C1 segment of cervical spinal cord (tissue), 14 donors: ENCODE results near the gene C1QL4.
A peak's percentile ranks its signal among the peaks of the same experiment; 100 is the strongest.
"Not testable (repeated sequence)": the region's sequence is repeated elsewhere in the genome, so short reads cannot be mapped to it uniquely, and the experiment has no call there.

Source experiments
- DNase-seq, 14 donors: peaks; one replicate each; lab custom pipeline; 2025; lab: John Stamatoyannopoulos, UW

C1QL4 gene

DNA sequence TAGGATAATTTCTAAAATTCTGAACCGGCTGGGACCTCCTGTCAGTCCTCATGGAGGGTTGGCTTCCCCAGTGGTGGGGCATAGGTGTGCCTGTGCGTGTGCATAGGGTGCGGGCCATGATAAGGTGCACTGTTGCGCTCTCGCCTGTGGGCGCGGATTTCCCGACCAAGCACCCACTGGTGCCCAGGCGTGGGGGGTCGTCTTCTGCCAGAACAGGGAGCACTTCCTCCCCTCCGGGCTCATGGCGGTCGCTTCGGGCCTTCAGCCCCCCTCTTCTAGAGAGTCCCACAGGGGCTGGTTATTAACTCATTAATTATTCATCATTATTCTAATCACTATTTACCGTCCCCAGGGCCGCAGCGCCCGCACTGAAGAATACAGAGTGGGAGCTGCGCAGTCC, 2.8 kb downstream of the C1QL4 start:
- DNase-seq: no peak

DNA sequence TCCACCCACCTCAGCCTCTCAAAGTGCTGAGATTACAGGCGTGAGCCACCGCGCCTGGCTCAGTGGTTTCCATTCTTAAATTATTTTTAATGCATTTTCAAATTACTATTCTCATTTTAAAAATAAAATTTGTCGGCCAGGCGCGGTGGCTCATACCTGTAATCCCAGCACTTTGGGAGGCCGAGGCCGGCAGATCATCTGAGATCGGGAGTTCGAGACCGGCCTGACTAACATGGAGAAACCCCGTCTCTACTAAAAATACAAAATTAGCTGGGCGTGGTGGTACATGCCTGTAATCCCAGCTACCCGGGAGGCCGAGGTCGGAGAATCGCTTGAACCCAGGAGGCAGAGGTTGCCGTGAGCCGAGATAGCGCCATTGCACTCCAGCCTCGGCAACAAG, 3.2 kb downstream of the C1QL4 start:
- DNase-seq: not testable (repeated sequence)

- DNase-seq: no peak
Measured at GRCh38 chr12:49332891-49333371, 4.1 kb downstream of the C1QL4 start.

DNA sequence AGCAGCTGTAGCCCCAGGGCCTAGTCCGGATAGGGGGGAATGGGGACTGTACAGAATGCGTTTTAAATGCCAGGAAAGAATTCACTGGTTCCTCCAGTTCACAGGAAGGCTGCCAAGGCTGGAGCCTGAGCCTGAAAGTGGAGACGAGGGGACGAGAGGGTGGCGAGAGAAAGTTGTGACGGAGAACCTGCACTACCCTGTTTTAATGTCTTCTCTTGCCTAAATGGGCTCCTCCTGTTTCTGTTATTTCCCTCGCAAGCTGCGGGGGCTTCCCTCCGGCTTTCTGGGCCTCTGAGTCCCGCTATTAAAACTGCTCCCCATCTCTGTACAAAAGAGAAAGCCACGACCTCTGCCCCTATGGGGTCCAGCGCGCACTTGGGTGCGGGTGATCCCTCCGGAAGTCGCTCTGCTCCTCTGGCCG, 4.5 kb downstream of the C1QL4 start:
- DNase-seq: no peak

DNA sequence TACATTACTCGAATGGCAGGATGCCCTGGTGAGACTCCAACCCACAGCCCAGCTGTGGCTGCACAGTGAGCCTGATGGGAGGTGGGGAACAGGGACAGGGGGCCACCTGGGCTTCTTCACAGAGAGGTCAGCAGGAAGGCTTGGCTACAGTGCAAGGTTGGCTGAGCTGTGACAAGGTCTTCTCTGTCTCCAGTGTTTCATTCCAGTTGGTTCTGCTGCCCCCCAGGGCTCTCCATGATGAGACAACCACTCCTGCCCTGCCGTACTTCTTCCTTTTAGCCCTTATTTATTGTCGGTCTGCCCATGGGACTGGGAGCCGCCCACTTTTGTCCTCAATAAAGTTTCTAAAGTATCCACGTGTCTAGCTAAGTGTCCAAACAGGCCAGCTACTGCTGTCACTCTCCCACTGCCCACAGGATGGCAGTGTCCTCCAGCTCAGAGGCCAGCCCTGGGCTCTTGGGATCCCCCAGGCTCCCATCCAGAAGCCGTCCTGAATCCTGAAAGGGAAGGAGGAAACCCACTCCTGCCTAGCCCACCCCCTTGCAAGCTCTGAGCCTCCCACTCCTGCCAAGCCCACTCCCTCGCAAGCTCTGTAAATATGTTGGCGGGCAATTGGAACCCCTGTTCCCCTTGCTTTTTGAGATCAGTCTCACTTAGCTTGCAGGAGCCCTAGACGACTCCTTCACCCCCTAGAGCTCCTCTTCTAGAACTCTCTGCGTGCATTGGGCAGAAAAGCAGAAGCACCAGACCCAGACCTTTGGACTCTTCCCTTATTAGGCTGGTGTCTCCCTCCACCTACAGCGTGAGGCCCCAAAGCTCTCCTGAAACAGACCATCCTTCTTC, 5.4 kb downstream of the C1QL4 start:
- DNase-seq: peak in 10 of 14 donors; percentile 13 to 65 (median 39)

DNA sequence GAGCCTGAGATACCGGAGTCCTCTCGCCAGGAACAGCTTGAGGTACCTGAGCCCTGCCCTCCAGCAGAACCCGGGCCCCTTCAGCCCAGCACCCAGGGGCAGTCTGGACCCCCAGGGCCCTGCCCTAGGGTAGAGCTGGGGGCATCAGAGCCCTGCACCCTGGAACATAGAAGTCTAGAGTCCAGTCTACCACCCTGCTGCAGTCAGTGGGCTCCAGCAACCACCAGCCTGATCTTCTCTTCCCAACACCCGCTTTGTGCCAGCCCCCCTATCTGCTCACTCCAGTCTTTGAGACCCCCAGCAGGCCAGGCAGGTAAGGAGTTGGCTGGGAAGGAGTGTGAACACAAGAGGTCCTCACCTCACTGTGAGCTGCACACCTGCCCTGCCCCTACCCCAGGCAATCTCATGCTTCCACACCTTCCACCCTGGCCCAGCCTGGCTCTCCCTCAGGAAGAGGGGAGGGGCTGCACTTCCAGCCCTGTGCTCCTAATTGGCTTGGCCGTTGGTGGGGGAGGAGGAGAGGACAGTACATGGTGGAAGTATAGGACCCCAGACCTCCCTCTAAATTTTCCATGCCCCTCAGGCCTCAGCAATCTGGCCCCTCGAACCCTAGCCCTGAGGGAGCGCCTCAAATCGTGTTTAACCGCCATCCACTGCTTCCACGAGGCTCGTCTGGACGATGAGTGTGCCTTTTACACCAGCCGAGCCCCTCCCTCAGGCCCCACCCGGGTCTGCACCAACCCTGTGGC, 6.2 kb downstream of the C1QL4 start:
- no peak for DNase-seq

GRCh38 chr12:49330032-49330619, 6.9 kb downstream of the C1QL4 start:
- no peak for DNase-seq

GRCh38 chr12:49328816-49329215, 8.2 kb downstream of the C1QL4 start:
- no peak for DNase-seq

DNA sequence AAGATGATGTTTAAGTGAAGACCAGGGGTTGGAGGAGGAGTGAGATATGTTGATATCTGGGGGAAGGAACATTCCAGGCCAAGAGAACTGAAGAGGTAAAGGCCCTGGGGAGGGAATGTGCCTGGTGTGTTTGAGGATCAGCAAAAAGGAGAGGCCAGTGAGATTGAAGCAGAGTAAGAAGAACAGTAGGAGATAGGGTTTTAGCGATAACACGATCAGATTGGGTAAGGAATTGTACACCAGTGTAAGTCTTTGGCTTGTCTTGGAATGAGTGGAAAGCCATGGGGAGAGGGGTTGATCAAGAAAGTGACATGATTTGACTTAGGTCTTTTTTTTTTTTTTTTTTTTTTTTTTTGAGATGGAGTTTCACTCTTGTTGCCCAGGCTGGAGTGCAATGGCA, 9.1 kb downstream of the C1QL4 start:
- no peak for DNase-seq

DNA sequence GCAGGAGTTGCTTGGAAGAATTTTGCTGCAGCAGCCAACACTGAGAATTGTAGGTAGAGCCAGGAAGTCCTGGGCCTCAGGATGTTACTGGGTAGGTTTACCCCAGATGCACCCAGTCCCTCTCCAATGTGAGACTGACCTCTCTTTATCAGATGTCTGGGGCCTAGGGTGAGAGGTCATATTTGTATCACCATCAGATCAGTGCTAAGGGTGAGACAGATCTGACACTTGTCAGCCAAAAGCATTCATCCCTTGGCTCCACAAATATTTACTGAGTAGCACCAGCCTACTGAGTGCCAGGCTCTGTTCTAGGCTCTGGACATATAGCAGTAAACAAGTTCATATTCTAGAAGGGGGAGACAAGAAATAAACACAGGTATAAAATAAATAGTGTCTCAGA, 9.6 kb downstream of the C1QL4 start:
- DNase-seq: no peak

- DNase-seq: no peak
Measured at GRCh38 chr12:49325606-49326005, 11.4 kb downstream of the C1QL4 start.

- DNase-seq: no peak
Measured at GRCh38 chr12:49323524-49324097, 13.4 kb downstream of the C1QL4 start.

GRCh38 chr12:49322708-49323523, 14.1 kb downstream of the C1QL4 start, which contains the start of gene TROAP:
TROAP (plus strand) TSS chr12:49323255; CDS start chr12:49323609, 354 bp downstream.
- DNase-seq: peak; percentile 74 to 98 (median 96)

GRCh38 chr12:49322367-49322707, 14.7 kb downstream of the C1QL4 start:
- no peak for DNase-seq

DNA sequence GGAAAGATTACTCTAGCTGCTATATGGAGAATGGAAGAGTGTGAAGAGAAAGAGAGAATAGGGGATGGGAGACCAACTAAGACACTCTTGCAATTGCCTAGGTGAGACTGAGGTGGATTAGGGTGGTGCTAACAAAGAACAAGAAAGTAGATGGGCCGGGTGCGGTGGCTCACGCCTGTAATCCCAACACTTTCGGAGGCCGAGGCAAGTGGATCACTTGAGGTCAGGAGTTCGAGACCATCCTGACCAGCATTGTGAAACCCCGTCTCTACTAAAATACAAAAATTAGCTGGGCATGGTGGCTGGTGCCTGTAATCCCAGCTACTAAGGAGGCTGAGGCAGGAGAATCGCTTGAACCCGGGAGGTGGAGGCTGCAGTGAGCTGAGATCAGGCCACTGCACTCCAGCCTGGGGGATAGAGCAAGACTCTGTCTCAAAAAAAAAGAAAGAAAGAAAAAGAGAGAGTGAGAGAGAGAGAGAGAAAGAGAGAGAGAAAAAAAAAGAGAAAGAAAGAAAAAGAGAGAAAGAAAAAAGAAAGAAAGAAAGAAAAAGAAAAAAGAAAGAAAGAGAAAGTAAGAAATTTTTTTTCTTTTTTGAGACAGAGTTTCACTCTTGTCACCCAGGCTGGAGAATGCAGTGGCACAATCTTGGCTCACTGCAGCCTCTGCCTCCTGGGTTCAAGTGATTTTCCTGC, 16.4 kb downstream of the C1QL4 start:
- not testable (repeated sequence) for DNase-seq

DNA sequence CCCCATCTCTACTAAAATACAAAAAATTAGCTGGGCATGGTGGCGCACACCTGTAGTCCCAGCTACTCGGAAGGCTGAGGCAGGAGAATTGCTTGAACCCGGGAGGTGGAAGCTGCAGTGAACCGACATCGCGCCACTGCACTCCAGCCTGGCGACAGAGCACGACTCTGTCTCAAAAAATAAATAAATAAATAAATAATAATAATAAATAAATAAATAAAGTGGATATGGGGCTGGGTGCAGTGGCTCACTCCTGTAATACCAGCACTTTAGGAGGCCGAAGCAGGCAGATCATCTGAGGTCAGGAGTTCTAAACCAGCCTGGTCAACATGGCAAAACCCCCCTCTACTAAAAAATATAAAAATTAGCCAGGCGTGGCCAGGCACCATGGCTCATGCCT, 19.9 kb downstream of the C1QL4 start:
- not testable (repeated sequence) for DNase-seq

DNA sequence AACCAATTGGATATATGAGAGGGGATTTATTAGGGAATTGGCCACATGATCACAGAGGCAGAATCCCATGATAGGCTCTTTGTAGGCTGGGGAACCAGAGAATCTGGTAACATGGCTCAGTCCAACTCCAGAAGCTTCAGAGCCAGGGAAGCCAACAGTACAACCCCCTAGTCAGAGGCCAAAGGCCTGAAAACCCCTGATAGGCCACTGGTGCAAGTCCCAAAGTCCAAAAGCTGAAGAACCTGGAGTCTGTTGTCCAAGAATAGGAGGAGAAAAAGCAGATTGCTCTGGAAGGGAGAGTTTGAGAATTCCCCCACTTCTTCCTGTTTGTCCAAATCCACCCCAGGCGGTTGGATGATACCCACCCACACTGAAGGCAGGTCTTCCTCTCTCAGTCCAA, 22.2 kb downstream of the C1QL4 start:
- DNase-seq: no peak

- not testable (repeated sequence) for DNase-seq
Measured at GRCh38 chr12:49310451-49311000, 26.5 kb downstream of the C1QL4 start.

DNA sequence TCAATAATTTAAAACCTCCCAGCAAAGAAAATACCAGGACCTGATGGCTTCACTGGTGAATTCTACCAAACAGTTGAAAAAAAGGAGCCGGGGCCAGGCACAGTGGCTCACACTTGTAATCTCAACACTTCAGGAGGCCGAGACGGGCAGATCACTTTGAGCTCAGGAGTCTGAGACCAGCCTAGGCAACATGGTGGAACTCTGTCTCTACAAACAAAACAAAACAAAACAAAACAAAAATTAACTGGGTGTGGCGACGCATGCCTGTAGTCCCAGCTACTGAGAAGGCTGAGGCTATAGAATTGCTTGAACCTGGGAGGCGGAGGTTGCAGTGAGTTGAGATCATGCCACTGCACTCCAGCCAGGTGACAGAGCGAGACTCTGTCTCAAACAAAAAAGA, 27.6 kb downstream of the C1QL4 start:
- DNase-seq: no peak
